HepG2 (cell line): ENCODE measurements around the gene CYP20A1. TPM values are rescaled to one million over a fixed set of nuclear protein-coding genes. Genes with fewer than 3 reads are reported as not detected.
"Not testable (repeated sequence)": the region's sequence is repeated elsewhere in the genome, so short reads cannot be mapped to it uniquely, and the experiment has no call there.

ENCODE experiments used
- ATAC-seq: fragments of 200-7000 bp; cut with Tn5 transposase; 3 replicates; pipeline ENCODE4 v1.9.1; 2020; ENCODE audit warnings: mild to moderate bottlenecking, moderate library complexity
- BruUV-seq: library from RNA; stranded (reverse); fragments of 400-500 nt; replicated peaks from 2 replicates; lab custom pipeline; 2021; lab: Mats Ljungman, UMichigan
- CTCF ChIA-PET: fragments of 300-600 bp; formaldehyde crosslinking; extraction: SDS; loops from one replicate; lab custom pipeline; 2021; ENCODE audit warnings: low total read pairs, inconsistent platforms, low intra/inter-chr PET ratio; lab: Yijun Ruan, JAX
- POLR2A ChIA-PET: fragments of 350-600 bp; sonication (Branson Sonifier 250); formaldehyde crosslinking; loops from one replicate; lab custom pipeline; 2020; ENCODE audit warnings: antibody characterized with exemption, inconsistent platforms; lab: Yijun Ruan, JAX
- DNase-seq: peaks from one replicate; pipeline ENCODE4 v3.0.0-alpha.2; 2015; ENCODE audit warnings: low spot score
- FAIRE-seq: peaks from 3 replicates; lab custom pipeline; 2011; peaks lifted over from hg19 to GRCh38; lab: Jason Lieb, UNC
- H2AFZ ChIP-seq: one replicate; pipeline ENCODE4 v1.6.1; 2011; ENCODE audit warnings: low read length, inconsistent platforms
- H3K27ac ChIP-seq: fragments of 300-600 bp; 3 replicates; pipeline ENCODE4 v1.8.0; 2011; ENCODE audit warnings: mixed run types, mild to moderate bottlenecking, mixed read lengths, low read length, inconsistent platforms; ENCODE audit not compliant: insufficient read depth; ENCODE audit errors: extremely low read length
- H3K27me3 ChIP-seq, 2 experiments: fragments of 200-600 bp in 1 of 2; 2 replicates in 1 of 2; 3 replicates in 1 of 2; pipeline versions ENCODE4 v1.6.0 to v1.8.0; 2011; ENCODE audit warnings: low read length in 2 of 2, mild to moderate bottlenecking in 2 of 2, moderate library complexity in 2 of 2, inconsistent platforms in 1 of 2; ENCODE audit not compliant: insufficient read depth in 2 of 2, control insufficient read depth in 1 of 2
- H3K36me3 ChIP-seq, 2 experiments: fragments of 200-600 bp in 1 of 2; replicated peaks in 1 of 2; 2 replicates in 1 of 2; 3 replicates in 1 of 2; pipeline versions ENCODE4 v1.5.1 to v1.8.0; 2011; ENCODE audit warnings: low read length in 2 of 2, inconsistent platforms in 1 of 2; ENCODE audit not compliant: insufficient read depth in 2 of 2, control insufficient read depth in 1 of 2
- H3K4me1 ChIP-seq: 2 replicates; pipeline ENCODE4 v1.5.1; 2012; ENCODE audit warnings: low read length, inconsistent platforms; ENCODE audit not compliant: insufficient read depth
- H3K4me2 ChIP-seq: 2 replicates; pipeline ENCODE4 v1.6.0; 2011; ENCODE audit warnings: low read depth, low read length, inconsistent platforms
- H3K4me3 ChIP-seq, 3 experiments: fragments of 200-600 bp in 1 of 3; sonication (generic), shearing (Covaris generic) in 1 of 3; replicated peaks in 1 of 3; 2 replicates each; pipeline ENCODE4 v1.5.1; 2011 to 2016; ENCODE audit warnings: low read length in 3 of 3, inconsistent platforms in 2 of 3, low read depth in 2 of 3, mild to moderate bottlenecking in 2 of 3, control low read depth in 1 of 3, mixed read lengths in 1 of 3; ENCODE audit not compliant: insufficient read depth in 1 of 3
- H3K79me2 ChIP-seq: one replicate; pipeline ENCODE4 v1.6.1; 2011; ENCODE audit warnings: low read length, inconsistent platforms; ENCODE audit not compliant: insufficient read depth
- H3K9ac ChIP-seq: 2 replicates; pipeline ENCODE4 v1.6.0; 2011; ENCODE audit warnings: mild to moderate bottlenecking, low read depth, low read length, inconsistent platforms; ENCODE audit not compliant: insufficient read depth
- H3K9me3 ChIP-seq: 2 replicates; pipeline ENCODE4 v1.5.1; 2012; ENCODE audit warnings: mild to moderate bottlenecking, low read length
- H4K20me1 ChIP-seq: 2 replicates; pipeline ENCODE4 v1.6.0; 2011; ENCODE audit warnings: inconsistent platforms, mild to moderate bottlenecking, low read length, moderate library complexity; ENCODE audit not compliant: insufficient read depth
- ATF7 ChIP-seq, 2 experiments: fragments of 450-650 bp in 1 of 2; sonication (generic) in 1 of 2; formaldehyde crosslinking in 1 of 2; IDR thresholded peaks; 2 replicates each; pipeline versions ENCODE4 v1.4.0 to v1.6.1; 2016 to 2020; ENCODE audit warnings: antibody characterized with exemption in 1 of 2, mild to moderate bottlenecking in 1 of 2, missing genetic modification reagents in 1 of 2
- CREB1 ChIP-seq, 2 experiments: fragments of 450-650 bp in 1 of 2; IDR thresholded peaks; 2 replicates each; pipeline ENCODE4 v1.6.1; 2016 to 2017; ENCODE audit warnings: control low read depth in 1 of 2, mild to moderate bottlenecking in 1 of 2, missing compliant biosample characterization in 1 of 2, missing genetic modification characterization in 1 of 2
- DMTF1 ChIP-seq: sonication (generic); formaldehyde crosslinking; IDR thresholded peaks from 2 replicates; pipeline ENCODE4 v1.4.0; 2020; ENCODE audit warnings: mild to moderate bottlenecking, missing genetic modification reagents
- DPF2 ChIP-seq: sonication (generic); formaldehyde crosslinking; IDR thresholded peaks from 2 replicates; pipeline ENCODE4 v1.4.0; 2020; ENCODE audit warnings: mild to moderate bottlenecking, low read depth, missing genetic modification reagents, borderline replicate concordance
- KDM4B ChIP-seq: sonication (generic); formaldehyde crosslinking; IDR thresholded peaks from 2 replicates; pipeline ENCODE4 v1.4.0; 2020; ENCODE audit warnings: missing genetic modification reagents
- MIER3 ChIP-seq: IDR thresholded peaks from 2 replicates; pipeline ENCODE4 v1.6.1; 2016; ENCODE audit warnings: missing compliant biosample characterization, borderline replicate concordance
- MLLT10 ChIP-seq: sonication (generic); formaldehyde crosslinking; IDR thresholded peaks from 2 replicates; pipeline ENCODE4 v1.4.0; 2020; ENCODE audit warnings: missing genetic modification reagents
- TCF12 ChIP-seq, 2 experiments: fragments of 450-650 bp in 1 of 2; sonication (generic) in 1 of 2; formaldehyde crosslinking in 1 of 2; IDR thresholded peaks; 2 replicates each; pipeline versions ENCODE4 v1.6.1 to v1.8.0; 2017 to 2022; ENCODE audit warnings: antibody characterized with exemption in 1 of 2, mild to moderate bottlenecking in 1 of 2, missing genetic modification reagents in 1 of 2, moderate library complexity in 1 of 2
- XBP1 ChIP-seq: sonication (generic); formaldehyde crosslinking; IDR thresholded peaks from 2 replicates; pipeline ENCODE4 v1.5.0; 2020; ENCODE audit warnings: missing genetic modification reagents
- YEATS2 ChIP-seq: sonication (generic); formaldehyde crosslinking; IDR thresholded peaks from 2 replicates; pipeline ENCODE4 v1.4.0; 2020; ENCODE audit warnings: missing genetic modification reagents, borderline replicate concordance
- WGBS: methylation state at CpG from one replicate; pipeline ENCODE4 v1.1.6; 2017; ENCODE audit warnings: low lambda C conversion rate; 5-methylcytosine and 5-hydroxymethylcytosine counted together
- in situ Hi-C: cut with HindIII; loops from 2 replicates; pipeline ENCODE4 v1.10.0; 2017; ENCODE audit warnings: low pct_unique_long_range_greater_than_20kb; ENCODE audit not compliant: extremely low pct_ligation_motif_present
- intact Hi-C: fragments of 100-400 bp; cut with micrococcal nuclease; formaldehyde crosslinking; loops from one replicate; pipeline ENCODE4 v1.10.0; 2022; ENCODE audit not compliant: unreplicated experiment
- polyA plus RNA-seq, 8 experiments: library from polyadenylated mRNA; depleted of rRNA in 3 of 8; stranded (reverse) in 7 of 8; unstranded in 1 of 8; fragments of >200 nt; fragmentation: Illumina TruSeq in 4 of 8; extraction: Trizol in 4 of 8; gene quantifications; 2 replicates each; pipeline versions ENCODE4 v1.2.1 to v1.2.3, GENCODE V29; 2011 to 2016; ENCODE audit warnings: low read depth in 4 of 8, missing spikeins in 1 of 8, mixed read lengths in 1 of 8; ENCODE audit not compliant: insufficient read depth in 1 of 8
- total RNA-seq, 5 experiments: library from RNA; depleted of rRNA; stranded (reverse); fragments of >200 nt; fragmentation: Illumina TruSeq; extraction: Trizol; gene quantifications; 2 replicates each; pipeline ENCODE4 v1.2.3, GENCODE V29; 2016; ENCODE audit warnings: low read depth in 1 of 5

The CYP20A1 gene
- total and polyA plus RNA-seq, 2 of the 13 experiments (the other 11 are each of a cell fraction or from before 2014, with no cell fraction given), result 9.6 to 35.3 TPM

- FAIRE-seq; H3K36me3 ChIP-seq; H3K27me3 ChIP-seq; H3K4me2 ChIP-seq; H3K9ac ChIP-seq; in situ Hi-C loops; CTCF ChIA-PET; ATAC-seq; DNase-seq; POLR2A ChIA-PET; intact Hi-C loops; H3K9me3 ChIP-seq; H3K79me2 ChIP-seq; BruUV-seq; H3K4me3 ChIP-seq; H3K27ac ChIP-seq; H4K20me1 ChIP-seq; H2AFZ ChIP-seq; H3K4me1 ChIP-seq; TF ChIP-seq CREB1, ATF7 (CRISPR knock-in tag; IDR thresholded peaks at IDR 0.05): not testable (repeated sequence)
- TF ChIP-seq CREB1 (IDR thresholded peaks at IDR 0.05) (peak; percentile 73), ATF7 (IDR thresholded peaks at IDR 0.05) (peak; percentile 82)
- WGBS, result 95% methylated on average over 6 of the region's 6 CpGs
These were observed 47.8 kb upstream of the CYP20A1 start for GRCh38 chr2:203191026-203191425.

- WGBS, result 98% methylated on average over 3 of the region's 3 CpGs
These were observed 46.9 kb upstream of the CYP20A1 start for GRCh38 chr2:203191961-203192360.

More at GRCh38 chr2:203191961-203192360, 46.9 kb upstream of the CYP20A1 start:
- no TSS peak for BruUV-seq
- Histone ChIP-seq H3K36me3 (peaks cover 0 to 6% of the 10 kb centered on the region in 2 experiments; a peak in 2 of 5 replicates), H2AFZ (no peak overlapping the region), H3K4me1 (no peaks in the 10 kb centered on the region), H3K9me3 (no peaks in the 10 kb centered on the region), H3K4me3 (no peak overlapping the region), H3K79me2 (no peaks in the 10 kb centered on the region), H3K4me2 (no peak overlapping the region), H3K27me3 (no peaks in the 10 kb centered on the region), H3K9ac (no peak overlapping the region), H3K27ac (no peak overlapping the region), H4K20me1 (no peaks in the 10 kb centered on the region)
- in situ Hi-C loops, result no loop called here
- CTCF ChIA-PET, result no interaction called here
- FAIRE-seq (no peak), ATAC-seq (no peak), DNase-seq (no peak)
- POLR2A ChIA-PET, result no interaction called here
- intact Hi-C loops, result no loop called here
- no peak for TF ChIP-seq DPF2 (CRISPR knock-in tag)
- no peak for TF ChIP-seq MIER3 (CRISPR knock-in tag)
- no peak for TF ChIP-seq TCF12 (IDR thresholded peaks at IDR 0.05)
- no peak for TF ChIP-seq TCF12 (CRISPR knock-in tag; IDR thresholded peaks at IDR 0.05)
- TF ChIP-seq MLLT10 (CRISPR knock-in tag), result no peak
- TF ChIP-seq DMTF1, result no peak
- no peak for TF ChIP-seq KDM4B
- TF ChIP-seq XBP1 (CRISPR knock-in tag), result no peak
- no peak for TF ChIP-seq YEATS2
